GM21423 (cell line): Measurements from ENCODE around the gene IL1A.
"Not testable (repeated sequence)": the region's sequence is repeated elsewhere in the genome, so short reads cannot be mapped to it uniquely, and the experiment has no call there.

Experiments
- ATAC-seq: cut with Tn5 transposase; IDR thresholded peaks from one replicate; pipeline ENCODE4 v1.9.1; 2021; ENCODE audit warnings: mild to moderate bottlenecking, moderate library complexity; ENCODE audit not compliant: unreplicated experiment

The IL1A gene

GRCh38 chr2:112784199-112785189, at the start of gene IL1A:
TSS of gene IL1A (minus strand) at chr2:112784493. CDS start at chr2:112783770, 723 bp downstream.
- ATAC-seq = no peak

GRCh38 chr2:112833976-112834375, 49.7 kb upstream of the IL1A start:
- no peak for ATAC-seq

GRCh38 chr2:112833639-112833931, 49.3 kb upstream of the IL1A start:
- ATAC-seq = not testable (repeated sequence)

- no peak for ATAC-seq
Observed at GRCh38 chr2:112832841-112833638, 48.7 kb upstream of the IL1A start.

GRCh38 chr2:112831946-112832840, 47.9 kb upstream of the IL1A start:
- no peak for ATAC-seq

GRCh38 chr2:112831513-112831845, 47.2 kb upstream of the IL1A start:
- no peak for ATAC-seq

- no peak for ATAC-seq
Observed at GRCh38 chr2:112830682-112831512, 46.6 kb upstream of the IL1A start.

- ATAC-seq = no peak
Observed at GRCh38 chr2:112829961-112830681, 45.8 kb upstream of the IL1A start.

GRCh38 chr2:112829101-112829960, 45.0 kb upstream of the IL1A start:
- ATAC-seq = no peak

- no peak for ATAC-seq
Observed at GRCh38 chr2:112828251-112828691, 44.0 kb upstream of the IL1A start.

GRCh38 chr2:112827604-112828185, 43.4 kb upstream of the IL1A start:
- ATAC-seq = no peak

GRCh38 chr2:112827009-112827408, 42.7 kb upstream of the IL1A start:
- no peak for ATAC-seq

GRCh38 chr2:112825706-112826105, 41.4 kb upstream of the IL1A start:
- ATAC-seq = no peak

- ATAC-seq = no peak
Observed at GRCh38 chr2:112824694-112825085, 40.4 kb upstream of the IL1A start.

- ATAC-seq = peak; percentile 43
Observed at GRCh38 chr2:112821682-112822081, 37.4 kb upstream of the IL1A start.

GRCh38 chr2:112821142-112821541, 36.8 kb upstream of the IL1A start:
- ATAC-seq = peak; percentile 75

GRCh38 chr2:112820343-112820742, 36.0 kb upstream of the IL1A start:
- no peak for ATAC-seq

- ATAC-seq = no peak
Observed at GRCh38 chr2:112819081-112819480, 34.8 kb upstream of the IL1A start.
